NOMO-1 (cell line): Measurements from ENCODE around the gene SLC17A5.
"Not testable (repeated sequence)": the region's sequence is repeated elsewhere in the genome, so short reads cannot be mapped to it uniquely, and the experiment has no call there.

ENCODE experiments used
- DNase-seq, 2 experiments: peaks; one replicate each; lab custom pipeline; 2025; ENCODE audit not compliant: unreplicated experiment in 2 of 2; lab: John Stamatoyannopoulos, UW

The SLC17A5 gene

GRCh38 chr6:73623480-73623879, 30.3 kb downstream of the SLC17A5 start:
- DNase-seq, result not testable (repeated sequence)

DNA sequence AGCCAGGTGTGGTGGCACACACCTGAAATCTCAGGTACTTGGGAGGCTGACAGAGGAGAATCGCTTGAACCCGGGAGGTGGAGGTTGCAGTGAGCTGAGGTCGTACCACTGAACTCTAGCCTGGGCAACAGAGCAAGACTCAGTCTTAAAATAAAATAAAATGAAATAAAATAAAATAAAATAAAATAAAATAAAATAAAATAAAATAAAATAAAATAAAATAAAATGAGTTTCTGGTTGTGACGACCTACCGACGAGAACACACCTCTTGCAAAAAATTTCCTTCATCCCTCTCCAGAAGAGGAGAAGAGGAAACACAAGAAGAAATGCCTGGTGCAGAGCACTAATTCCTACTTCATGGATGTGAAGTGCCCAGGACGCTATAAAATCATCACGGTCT, 35.7 kb downstream of the SLC17A5 start:
- not testable (repeated sequence) for DNase-seq

DNA sequence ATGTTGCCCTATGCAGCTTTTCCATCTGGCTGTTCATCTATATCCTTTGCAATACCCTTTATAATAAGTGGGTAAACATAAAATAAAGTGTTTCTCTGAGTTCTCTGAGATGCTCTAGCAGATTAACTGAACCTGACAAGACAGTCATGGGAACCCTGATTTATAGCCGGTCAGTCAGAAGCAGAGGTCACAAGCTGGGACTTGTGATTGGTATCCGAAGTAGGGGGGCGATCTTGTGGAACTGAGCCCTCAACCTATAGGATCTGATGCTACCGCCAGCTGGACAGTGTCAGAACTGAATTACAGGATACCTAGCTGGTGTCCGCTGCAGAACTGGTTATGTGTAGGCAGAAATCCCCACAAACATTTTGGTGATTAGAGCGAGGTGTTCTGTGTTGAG, 39.0 kb downstream of the SLC17A5 start:
- DNase-seq, result no peak

DNA sequence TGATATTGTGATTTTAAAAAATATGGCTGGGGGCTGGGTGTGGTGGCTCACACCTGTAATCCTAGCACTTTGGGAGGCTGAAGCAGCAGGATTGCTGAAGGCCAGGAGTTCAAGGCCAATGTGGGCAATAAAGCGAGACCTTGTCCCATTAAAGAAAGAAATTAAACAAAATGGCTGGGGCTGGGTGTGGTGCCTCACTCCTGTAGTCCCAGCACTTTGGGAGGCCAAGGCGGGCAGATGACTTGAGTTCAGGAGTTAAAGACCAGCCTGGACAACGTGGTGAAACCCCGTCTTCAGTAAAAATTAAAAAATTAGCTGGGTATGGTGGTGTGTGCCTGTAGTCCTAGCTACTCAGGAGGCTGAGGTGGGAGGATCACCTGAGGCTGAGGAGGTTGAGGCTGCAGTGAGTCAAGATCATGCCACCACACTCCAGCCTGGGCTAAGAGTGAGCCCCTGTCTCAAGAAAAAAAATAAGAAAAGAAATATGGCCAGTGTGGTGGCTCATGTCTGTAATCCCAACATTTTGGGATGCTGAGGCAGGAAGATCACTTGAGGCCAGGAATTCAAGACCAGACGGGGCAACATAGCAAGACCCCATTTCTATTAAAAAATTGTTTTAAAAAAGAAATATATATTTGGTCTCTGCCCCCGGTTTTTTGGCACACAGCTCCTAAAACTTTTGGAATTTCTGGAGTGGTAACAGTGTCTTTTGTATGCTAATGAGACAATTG, 39.8 kb downstream of the SLC17A5 start:
- DNase-seq, result no peak

GRCh38 chr6:73612611-73613010, 41.2 kb downstream of the SLC17A5 start:
- DNase-seq, result no peak

GRCh38 chr6:73610444-73611275, 43.1 kb downstream of the SLC17A5 start:
- DNase-seq, result peak; percentile 15 to 61

DNA sequence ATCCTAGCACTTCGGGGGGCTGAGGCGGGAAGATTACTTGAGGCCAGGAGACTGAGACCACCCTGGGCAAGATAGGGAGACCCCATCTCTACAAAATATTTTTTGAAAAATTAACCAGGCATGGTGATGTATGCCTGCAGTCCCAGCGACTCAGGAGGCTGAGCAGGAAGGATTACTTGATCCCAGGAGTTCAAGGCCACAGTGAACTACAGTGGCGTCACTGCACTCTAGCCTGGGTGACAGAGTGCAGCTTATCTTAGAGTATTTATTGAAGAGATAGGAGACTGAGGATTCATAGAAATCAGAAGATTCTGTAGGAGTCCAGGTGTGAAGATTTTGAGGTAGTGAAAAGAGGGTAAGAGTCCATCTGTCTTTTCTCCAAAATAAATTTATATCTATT, 45.0 kb downstream of the SLC17A5 start:
- no peak for DNase-seq

DNA sequence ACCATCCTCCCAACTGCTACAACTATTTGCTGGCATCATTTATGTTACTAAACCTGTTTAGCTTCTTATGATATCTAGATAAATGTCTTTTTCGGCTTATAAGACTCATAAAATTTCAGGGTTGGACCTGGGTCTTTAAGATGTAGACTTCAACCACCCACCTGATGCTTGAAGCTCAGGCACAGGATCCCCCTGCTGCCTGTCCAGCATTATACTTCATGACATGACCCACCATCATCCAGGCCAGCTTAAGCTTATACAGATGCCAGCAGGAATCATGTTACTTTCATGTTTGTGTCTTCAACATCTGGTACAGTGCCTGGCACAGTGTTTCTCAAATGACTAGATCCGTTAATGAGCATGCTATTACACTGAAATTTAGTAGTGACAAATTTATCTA, 47.4 kb downstream of the SLC17A5 start:
- DNase-seq, result no peak

DNA sequence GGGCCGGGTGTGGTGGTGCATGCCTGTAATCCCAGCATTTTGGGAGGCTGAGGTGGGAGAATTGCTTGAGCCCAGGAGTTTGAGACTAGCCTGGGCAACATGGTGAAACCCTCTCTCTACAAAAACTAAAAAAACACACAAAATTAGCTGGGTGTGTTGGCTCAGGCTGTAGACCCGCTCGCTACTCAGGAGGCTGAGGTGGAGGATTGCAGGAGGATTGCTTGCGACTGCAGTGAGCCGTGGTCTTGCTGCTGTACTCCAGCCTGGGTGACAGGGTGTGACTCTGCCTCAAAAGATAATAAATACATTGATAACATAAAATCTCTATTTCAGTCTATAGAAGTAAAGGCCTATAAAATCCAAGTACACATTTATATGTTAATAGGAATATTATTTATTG, 49.3 kb downstream of the SLC17A5 start:
- DNase-seq, result no peak

GRCh38 chr6:73604020-73604419, 49.8 kb downstream of the SLC17A5 start:
- no peak for DNase-seq

GRCh38 chr6:73586416-73586974, 67.3 kb downstream of the SLC17A5 start:
- DNase-seq, result peak in 1 of 2 experiments; percentile 8

DNA sequence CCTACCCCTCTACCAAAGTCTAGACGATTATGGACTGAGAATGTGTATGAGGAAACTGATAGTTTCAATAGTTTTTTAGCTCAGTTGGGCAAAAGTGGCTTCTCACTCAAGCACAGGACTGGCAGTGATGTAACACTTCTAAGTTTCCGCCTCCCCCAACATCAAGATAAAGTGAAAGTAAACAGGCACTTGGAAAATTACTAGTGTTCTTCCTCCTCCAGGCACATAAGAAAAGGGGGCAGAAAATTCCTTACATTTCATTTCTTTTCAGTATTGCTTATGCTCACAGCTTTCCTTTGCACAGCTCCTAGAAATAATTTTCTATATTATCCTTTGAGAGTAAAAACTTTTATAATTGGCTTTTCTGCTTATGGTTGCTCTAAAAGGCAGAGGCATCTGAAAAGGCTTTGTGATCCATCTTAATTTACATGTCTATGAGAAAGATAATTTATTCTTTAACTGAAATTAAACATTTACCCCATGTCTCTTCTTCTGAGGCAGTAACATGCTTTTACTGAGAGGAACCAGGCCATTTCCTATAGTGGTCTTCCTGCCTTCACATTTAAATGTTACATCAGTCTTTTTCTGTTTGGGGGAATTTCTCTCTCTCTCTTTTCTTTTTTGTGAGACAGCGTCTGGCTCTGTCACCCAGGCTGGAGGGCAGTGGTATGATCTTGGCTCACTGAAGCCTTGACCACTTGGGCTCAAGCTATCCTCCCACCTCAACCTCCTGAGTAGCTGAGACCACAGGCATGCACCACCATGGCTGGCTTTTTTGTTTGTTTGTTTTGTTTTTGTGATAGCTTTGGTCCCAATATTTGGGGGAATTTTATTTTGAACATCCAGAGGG, 68.0 kb downstream of the SLC17A5 start:
- DNase-seq, result peak; percentile 74 to 87

- DNase-seq, result no peak
These were observed 72.5 kb downstream of the SLC17A5 start for GRCh38 chr6:73581293-73581692.

DNA sequence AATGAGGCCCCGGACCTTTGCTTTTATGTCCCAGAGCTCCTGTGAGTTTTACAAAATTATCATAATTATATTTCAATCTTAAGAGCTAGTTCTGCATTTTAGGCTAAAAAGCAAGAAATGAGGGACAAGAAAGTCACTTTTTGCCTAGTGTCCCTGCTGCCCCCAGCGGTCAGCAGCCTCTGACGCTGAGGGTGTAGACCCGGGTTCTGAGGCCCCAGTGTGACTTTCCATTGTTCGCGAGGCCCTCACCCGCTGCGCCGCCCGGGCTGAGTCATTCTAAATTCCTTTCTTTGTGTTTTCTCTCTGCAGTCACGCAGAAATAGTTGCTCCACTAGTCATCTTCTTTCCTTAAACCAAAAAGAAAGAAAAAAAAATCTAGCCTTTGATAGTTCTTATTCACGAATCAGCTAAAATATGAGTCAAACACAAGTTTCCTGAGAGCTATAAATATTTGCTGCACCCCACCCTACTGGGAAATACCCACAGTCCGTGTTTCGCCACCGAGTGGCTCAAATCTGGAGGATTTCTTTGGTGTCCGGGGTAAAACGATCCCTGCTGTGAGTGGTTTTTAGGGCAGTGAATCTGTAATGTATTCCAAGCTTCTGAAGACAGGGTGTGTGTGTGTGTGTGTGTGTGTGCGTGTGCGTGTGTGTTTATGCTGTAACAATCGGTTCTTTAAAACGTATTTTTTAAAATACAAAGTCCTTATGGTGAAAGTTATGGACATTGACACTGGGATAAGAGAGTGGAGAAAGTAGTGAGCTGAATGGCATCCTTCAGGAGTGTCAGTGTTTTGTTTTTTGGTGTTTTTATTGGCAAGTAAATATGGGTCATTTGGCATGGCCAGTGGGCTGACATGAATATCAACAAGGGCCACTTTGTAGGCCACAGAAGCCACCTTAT, 73.3 kb downstream of the SLC17A5 start:
- peak; percentile 80 to 86 for DNase-seq

DNA sequence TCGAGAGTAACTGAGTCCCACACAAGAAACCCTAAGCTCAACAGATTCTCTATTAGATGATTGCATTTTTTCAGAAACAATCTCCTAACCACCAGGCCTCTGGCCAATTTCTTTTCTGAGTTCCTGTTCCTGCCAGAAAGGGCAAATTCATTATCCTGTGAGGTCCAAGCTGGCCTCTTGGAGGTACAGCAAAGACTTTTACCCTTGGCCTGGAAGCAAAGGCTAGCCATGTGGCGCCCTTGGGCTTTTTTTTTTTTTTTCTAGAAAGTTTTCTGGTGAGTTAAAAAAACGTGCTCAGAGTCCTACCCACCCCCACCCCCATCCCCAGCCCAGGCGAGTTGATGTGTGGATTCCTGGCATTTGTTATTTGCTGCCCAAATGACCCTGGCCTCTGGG, 73.9 kb downstream of the SLC17A5 start:
- DNase-seq, result peak; percentile 46 to 57

DNA sequence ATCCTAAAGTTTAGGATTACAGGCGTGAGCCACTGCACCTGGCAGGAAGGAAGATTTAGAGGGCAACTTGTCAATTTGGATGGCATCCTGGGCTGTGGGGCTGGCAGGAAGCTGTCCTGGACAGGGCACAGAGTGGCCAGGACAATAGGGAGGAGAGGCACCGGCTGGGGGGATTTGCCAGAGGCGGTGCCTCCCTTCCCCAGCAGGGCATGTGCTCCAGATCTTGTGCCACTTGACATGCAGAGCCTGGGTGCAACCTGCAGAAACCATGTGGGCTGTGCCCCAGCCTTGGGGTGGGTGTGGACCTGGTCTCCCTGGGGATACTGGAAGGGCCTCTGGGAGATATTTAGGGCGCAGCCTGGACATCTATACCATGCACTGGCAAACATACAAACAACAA, 74.4 kb downstream of the SLC17A5 start:
- no peak for DNase-seq

- DNase-seq, result no peak
These were observed 76.1 kb downstream of the SLC17A5 start for GRCh38 chr6:73577676-73578075.

- DNase-seq, result not testable (repeated sequence)
These were observed 81.3 kb downstream of the SLC17A5 start for GRCh38 chr6:73572531-73572930.

DNA sequence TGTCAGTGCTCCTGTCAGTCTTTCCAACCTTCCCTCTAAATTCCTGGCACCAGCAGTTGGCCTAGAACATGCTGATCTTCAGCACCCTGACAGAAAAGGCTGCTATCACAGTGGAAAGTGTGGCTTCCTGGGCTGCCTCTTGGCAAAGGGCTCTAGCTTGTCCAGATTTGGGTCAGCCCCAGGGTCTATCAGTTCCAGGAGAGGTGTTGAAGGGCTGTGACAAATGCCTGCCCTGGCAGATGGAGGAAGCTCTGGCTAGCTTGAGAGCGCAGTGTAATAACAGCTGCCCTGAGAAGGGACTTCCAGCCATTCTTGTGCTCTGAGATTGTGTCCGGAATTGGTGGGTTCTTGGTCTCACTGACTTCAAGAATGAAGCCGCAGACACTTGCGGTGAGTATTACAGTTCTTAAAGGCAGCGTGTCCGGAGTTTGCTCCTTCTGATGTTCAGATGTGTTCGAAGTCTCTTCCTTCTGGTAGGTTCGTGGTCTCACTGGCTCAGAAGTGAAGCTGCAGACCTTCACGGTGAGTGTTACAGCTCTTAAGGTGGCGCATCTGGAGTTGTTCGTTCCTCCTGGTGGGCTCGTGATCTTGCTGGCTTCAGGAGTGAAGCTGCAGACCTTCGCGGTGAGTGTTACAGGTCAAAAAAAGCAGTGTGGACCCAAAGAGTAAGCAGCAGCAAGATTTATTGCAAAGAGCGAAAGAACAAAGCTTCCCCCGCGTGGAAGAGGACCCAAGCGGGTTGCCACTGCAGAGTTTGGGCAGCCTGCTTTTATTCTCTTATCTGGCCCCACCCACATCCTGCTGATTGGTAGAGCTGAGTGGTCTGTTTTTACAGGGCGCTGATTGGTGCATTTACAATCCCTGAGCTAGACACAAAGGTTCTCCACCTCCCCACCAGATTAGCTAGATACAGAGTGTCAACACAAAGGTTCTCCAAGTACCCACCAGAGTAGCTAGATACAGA, 82.3 kb downstream of the SLC17A5 start:
- not testable (repeated sequence) for DNase-seq
